ENCODE measurements around the gene RCAN3.
"Not testable (repeated sequence)": the region's sequence is repeated elsewhere in the genome, so short reads cannot be mapped to it uniquely, and the experiment has no call there.

The RCAN3 gene

GRCh38 chr1:24517898-24518297, 15.3 kb downstream of the RCAN3 start:
- H3K36me3 ChIP-seq (ENCODE audit: low read depth): peaks cover 11% of the 10 kb centered on the region
- no peaks in the 10 kb centered on the region for H3K27me3 ChIP-seq (ENCODE audit: insufficient read depth, poor library complexity, severe bottlenecking)
- no peak overlapping the region for H3K27ac ChIP-seq (ENCODE audit: poor library complexity, severe bottlenecking)
- peaks cover 12% of the 10 kb centered on the region for H3K4me1 ChIP-seq (ENCODE audit: insufficient read depth, poor library complexity, severe bottlenecking)
- H3K9me3 ChIP-seq (ENCODE audit: severe bottlenecking): no peaks in the 10 kb centered on the region
- DNase-seq (ENCODE audit: low spot score) (no peak), ATAC-seq (ENCODE audit: low read depth) (no peak)
- no peak for TF ChIP-seq CTCF (IDR thresholded peaks at IDR 0.05; ENCODE audit: poor library complexity, severe bottlenecking)
- H3K4me3 ChIP-seq (ENCODE audit: severe bottlenecking): no peak overlapping the region

GRCh38 chr1:24520282-24520681, 17.6 kb downstream of the RCAN3 start:
- H3K9me3 ChIP-seq (ENCODE audit: severe bottlenecking); ATAC-seq (ENCODE audit: low read depth); DNase-seq (ENCODE audit: low spot score); H3K4me3 ChIP-seq (ENCODE audit: severe bottlenecking); H3K27ac ChIP-seq (ENCODE audit: poor library complexity, severe bottlenecking); H3K27me3 ChIP-seq (ENCODE audit: insufficient read depth, poor library complexity, severe bottlenecking); H3K4me1 ChIP-seq (ENCODE audit: insufficient read depth, poor library complexity, severe bottlenecking): not testable (repeated sequence)
- H3K36me3 ChIP-seq (ENCODE audit: low read depth): peaks cover 11% of the 10 kb centered on the region

- no peak overlapping the region for H3K27ac ChIP-seq (ENCODE audit: poor library complexity, severe bottlenecking)
- no peak overlapping the region for H3K4me3 ChIP-seq (ENCODE audit: severe bottlenecking)
- H3K9me3 ChIP-seq (ENCODE audit: severe bottlenecking): no peaks in the 10 kb centered on the region
- TF ChIP-seq CTCF (IDR thresholded peaks at IDR 0.05; ENCODE audit: poor library complexity, severe bottlenecking): no peak
- ATAC-seq (ENCODE audit: low read depth) (no peak), DNase-seq (ENCODE audit: low spot score) (no peak)
- H3K36me3 ChIP-seq (ENCODE audit: low read depth): peaks cover 3% of the 10 kb centered on the region; the same call in 1 of the 2 replicates
- no peaks in the 10 kb centered on the region for H3K27me3 ChIP-seq (ENCODE audit: insufficient read depth, poor library complexity, severe bottlenecking)
- H3K4me1 ChIP-seq (ENCODE audit: insufficient read depth, poor library complexity, severe bottlenecking): peaks cover 3% of the 10 kb centered on the region
These were observed 23.0 kb downstream of the RCAN3 start for GRCh38 chr1:24525606-24526005.

GRCh38 chr1:24526045-24526444, 23.4 kb downstream of the RCAN3 start:
- peaks cover 3% of the 10 kb centered on the region for H3K4me1 ChIP-seq (ENCODE audit: insufficient read depth, poor library complexity, severe bottlenecking)
- H3K27ac ChIP-seq (ENCODE audit: poor library complexity, severe bottlenecking): no peak overlapping the region
- no peak for TF ChIP-seq CTCF (IDR thresholded peaks at IDR 0.05; ENCODE audit: poor library complexity, severe bottlenecking)
- peaks cover 3% of the 10 kb centered on the region for H3K36me3 ChIP-seq (ENCODE audit: low read depth)
- no peak for DNase-seq (ENCODE audit: low spot score)
- H3K27me3 ChIP-seq (ENCODE audit: insufficient read depth, poor library complexity, severe bottlenecking): no peaks in the 10 kb centered on the region
- no peaks in the 10 kb centered on the region for H3K9me3 ChIP-seq (ENCODE audit: severe bottlenecking)
- no peak overlapping the region for H3K4me3 ChIP-seq (ENCODE audit: severe bottlenecking)
- ATAC-seq (ENCODE audit: low read depth): no peak

GRCh38 chr1:24526940-24527542, 24.4 kb downstream of the RCAN3 start:
- peak; percentile 58 for TF ChIP-seq CTCF (IDR thresholded peaks at IDR 0.05; ENCODE audit: poor library complexity, severe bottlenecking)
- Histone ChIP-seq H3K4me3 (ENCODE audit: severe bottlenecking) (no peak overlapping the region), H3K36me3 (ENCODE audit: low read depth) (peaks cover 8% of the 10 kb centered on the region), H3K27me3 (ENCODE audit: insufficient read depth, poor library complexity, severe bottlenecking) (no peaks in the 10 kb centered on the region), H3K4me1 (ENCODE audit: insufficient read depth, poor library complexity, severe bottlenecking) (peaks cover 3% of the 10 kb centered on the region), H3K9me3 (ENCODE audit: severe bottlenecking) (no peaks in the 10 kb centered on the region), H3K27ac (ENCODE audit: poor library complexity, severe bottlenecking) (no peak overlapping the region)
- ATAC-seq (ENCODE audit: low read depth) (no peak), DNase-seq (ENCODE audit: low spot score) (no peak)

Data from RWPE2 (cell line).